HG03521 (cell line): ENCODE results near the gene LARP4B.

Source experiments
- ATAC-seq: cut with Tn5 transposase; IDR thresholded peaks from one replicate; pipeline ENCODE4 v1.9.1; 2021; ENCODE audit warnings: mild to moderate bottlenecking, moderate library complexity; ENCODE audit not compliant: unreplicated experiment

LARP4B gene

DNA sequence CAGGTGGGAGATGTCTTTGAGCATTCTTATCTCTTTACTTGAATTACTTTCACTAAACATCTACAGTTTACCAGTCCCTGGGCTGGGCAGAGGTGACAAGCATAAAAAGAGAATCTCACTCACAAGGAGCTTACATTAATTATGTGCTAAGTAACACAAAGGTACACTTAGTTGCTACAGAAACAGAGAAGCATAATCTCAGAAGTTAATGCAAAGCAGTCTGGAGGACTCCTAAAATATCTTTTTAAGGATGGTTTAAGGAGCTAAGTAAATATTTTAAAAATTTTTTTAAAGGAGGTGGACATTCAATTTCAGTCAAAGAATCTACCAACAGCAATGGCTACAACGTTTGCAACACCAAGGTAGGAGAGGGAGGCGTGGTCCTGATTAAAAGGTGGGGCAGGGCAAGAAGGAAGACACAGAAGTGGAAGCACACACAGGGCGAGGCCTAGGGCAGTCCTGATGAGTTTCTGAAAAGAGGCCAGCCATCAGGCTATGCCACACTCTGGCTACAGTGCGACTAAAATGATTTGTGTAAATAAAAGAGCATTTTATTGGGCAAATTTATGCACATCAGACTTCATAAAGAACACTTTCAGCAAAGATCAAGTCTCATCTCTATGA is 5.3 kb downstream of the LARP4B start:
- no peak for ATAC-seq

DNA sequence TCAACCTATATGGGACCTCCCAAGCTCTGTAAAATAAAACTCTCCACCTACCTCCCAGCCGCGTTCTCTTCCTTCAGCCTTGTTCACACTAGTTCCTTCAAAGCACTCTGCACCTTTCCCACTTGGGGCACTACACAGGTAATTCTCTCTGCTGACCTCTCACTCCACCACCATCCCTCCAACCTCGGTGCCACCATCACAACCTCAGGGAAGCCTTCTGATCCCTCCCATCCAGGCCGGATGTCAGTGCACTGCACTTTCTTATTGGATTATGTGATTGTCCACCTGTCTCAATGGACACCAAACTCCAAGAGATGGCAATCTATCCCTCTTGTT is 7.0 kb downstream of the LARP4B start:
- no peak for ATAC-seq

DNA sequence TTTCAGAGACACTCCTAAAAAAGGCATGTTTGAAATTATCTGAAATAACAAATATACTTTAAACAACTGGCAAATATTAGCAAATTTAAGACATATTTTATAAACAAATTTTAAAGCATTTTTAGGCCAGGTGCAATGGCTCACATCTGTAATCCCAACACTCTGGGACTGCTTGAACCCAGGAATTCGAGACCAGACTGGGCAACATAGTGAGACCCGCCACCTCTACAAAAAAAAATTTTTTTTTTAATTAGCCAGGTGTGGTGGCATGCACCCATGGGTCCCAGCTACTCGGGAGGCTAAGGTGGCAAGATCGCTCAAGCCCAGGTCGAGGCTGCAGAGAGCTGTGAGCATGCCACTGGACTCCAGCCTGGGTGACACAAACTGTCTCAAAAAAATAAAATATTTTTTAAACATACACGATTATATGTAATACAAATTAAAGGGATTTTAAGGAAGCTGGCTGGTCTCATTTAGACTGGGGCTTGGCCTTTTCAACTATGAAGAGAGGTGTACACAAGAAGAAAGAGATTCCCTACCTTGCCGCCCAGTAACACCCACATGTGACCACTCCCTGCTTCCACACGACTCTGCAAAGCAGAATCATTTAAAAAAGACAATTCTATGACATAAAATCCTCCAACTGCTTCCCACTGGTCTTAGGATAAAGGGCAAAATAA is 7.5 kb downstream of the LARP4B start:
- ATAC-seq, result no peak

GRCh38 chr10:921471-922414 is 9.8 kb downstream of the LARP4B start:
- ATAC-seq, result no peak

- ATAC-seq, result no peak
These were observed 11.1 kb downstream of the LARP4B start for GRCh38 chr10:920450-920849.

- no peak for ATAC-seq
These were observed 12.0 kb downstream of the LARP4B start for GRCh38 chr10:919481-919880.

GRCh38 chr10:917999-918398 is 13.5 kb downstream of the LARP4B start:
- ATAC-seq, result no peak

DNA sequence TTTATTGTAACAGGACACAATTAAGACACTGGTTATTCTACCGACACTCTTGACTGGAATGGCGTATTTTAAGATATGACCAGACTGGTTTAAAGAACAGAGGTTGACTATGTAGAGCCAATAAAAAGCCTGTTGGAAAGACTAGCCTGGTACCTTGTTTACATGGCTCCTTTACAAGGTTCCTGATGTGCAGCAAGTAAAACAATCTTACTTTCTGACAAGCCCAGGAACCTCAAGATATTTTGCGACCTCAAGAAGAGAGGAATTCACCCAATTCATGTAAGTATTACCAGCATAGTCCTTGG is 14.1 kb downstream of the LARP4B start:
- ATAC-seq, result no peak

- no peak for ATAC-seq
These were observed 14.6 kb downstream of the LARP4B start for GRCh38 chr10:916716-917415.

- no peak for ATAC-seq
These were observed 21.7 kb downstream of the LARP4B start for GRCh38 chr10:909831-910230.

- ATAC-seq, result no peak
These were observed 25.5 kb downstream of the LARP4B start for GRCh38 chr10:905972-906371.

- ATAC-seq, result no peak
These were observed 26.0 kb downstream of the LARP4B start for GRCh38 chr10:905503-905902.

DNA sequence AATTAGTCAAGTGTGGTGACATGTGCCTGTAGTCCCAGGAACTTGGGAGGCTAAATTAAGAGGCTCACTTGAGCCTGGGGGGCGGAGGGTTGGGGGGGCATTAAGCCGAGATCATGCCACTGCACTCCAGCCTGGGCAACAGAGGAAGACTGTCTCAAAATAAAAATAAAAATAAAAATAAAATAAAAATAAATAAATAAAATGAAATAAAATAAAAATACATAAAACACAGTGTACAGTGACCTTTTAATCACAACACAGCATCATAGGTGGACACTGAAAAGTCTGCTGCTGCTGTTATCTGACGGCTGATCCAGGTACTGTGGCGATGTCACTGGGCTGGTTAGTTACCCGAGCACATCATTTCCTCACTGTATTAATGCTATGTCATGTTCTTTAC is 27.1 kb downstream of the LARP4B start:
- ATAC-seq, result no peak

DNA sequence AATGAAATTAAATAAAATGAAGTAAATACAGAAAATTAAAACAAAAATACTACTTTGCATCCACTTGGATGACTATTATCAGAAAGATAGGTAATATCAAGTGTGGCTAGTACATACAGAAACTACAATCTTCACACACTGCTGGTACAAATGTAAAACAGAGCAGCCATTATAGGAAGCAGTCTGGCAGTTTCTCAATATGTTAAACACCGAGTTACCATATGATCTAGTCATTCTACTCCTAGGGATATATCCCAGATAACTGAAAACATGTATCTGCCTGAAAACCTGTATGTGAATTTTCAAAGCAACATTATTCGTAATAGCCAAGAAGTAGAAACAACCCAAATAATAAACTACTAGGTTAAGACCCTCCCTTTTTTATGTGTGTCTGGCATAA is 33.4 kb downstream of the LARP4B start:
- no peak for ATAC-seq

DNA sequence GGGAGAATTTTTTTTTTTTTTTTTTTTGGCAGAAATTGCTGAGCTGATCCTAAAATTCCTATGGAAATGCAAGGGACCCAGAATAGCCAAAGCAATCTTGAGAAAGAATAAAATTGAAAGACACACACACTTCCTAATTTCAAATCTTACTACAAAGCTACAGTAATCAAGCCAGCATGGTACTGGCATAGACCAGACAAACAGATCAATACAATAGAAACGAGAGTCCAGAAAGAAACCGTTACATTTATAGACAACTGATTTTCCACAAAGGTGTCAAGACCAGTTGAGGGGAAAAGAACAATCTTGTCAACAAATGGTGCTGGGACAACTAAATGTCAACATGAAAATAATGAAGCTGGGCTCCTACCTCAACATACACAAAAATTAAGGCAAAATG is 34.5 kb downstream of the LARP4B start:
- ATAC-seq, result no peak

DNA sequence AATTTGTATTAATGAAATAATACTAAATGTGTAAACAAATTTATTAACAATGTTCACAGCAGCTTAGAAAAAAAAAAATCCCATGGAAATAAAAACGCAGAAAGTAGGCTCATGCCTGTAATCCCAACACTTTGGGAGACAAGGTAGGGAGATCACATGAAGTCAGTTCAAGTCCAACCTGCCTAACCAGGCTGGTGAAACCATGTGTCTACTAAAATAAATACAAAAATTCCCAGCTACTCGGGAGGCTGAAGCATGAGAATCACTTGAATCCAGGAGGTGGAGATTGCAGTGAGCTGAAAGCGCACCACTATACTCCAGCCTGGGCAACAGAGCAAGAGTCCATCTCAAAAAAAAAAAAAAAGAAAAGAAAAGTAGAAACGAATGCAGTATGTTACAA is 36.2 kb downstream of the LARP4B start:
- no peak for ATAC-seq

- no peak for ATAC-seq
These were observed 52.6 kb downstream of the LARP4B start for GRCh38 chr10:878895-879294.

DNA sequence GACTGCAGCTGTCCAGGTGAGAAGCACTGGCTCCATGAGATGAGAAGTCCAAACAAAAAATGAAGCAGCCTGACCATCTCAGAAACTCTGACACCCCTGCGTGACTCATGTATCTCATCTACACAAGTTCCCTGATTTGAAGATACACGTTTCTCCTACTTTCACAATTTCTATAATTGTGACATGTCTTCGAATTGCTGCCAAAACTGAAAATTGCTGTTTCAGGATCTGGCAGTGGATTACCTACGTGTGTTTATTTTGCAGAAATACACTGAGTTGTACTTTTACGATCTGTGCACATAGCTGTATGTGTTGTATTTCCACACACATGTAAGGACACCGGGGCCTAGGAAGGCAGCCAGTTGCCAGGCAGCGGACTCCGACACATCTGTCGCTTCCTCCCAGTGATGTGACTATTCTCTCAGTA is 53.2 kb downstream of the LARP4B start:
- ATAC-seq, result no peak

GRCh38 chr10:876438-876837 is 55.1 kb downstream of the LARP4B start:
- ATAC-seq, result no peak

GRCh38 chr10:873020-873419 is 58.5 kb downstream of the LARP4B start:
- ATAC-seq, result no peak

- no peak for ATAC-seq
These were observed 59.5 kb downstream of the LARP4B start for GRCh38 chr10:871951-872403.
